Body of pancreas (tissue), 4 donors: ENCODE data around the gene ABL1. TPM values are rescaled to one million over a fixed set of nuclear protein-coding genes. Genes with fewer than 3 reads are reported as not detected.

ENCODE experiments used
- ATAC-seq: fragments of 150-250 bp; one replicate; pipeline ENCODE4 v1.9.1; 2016
- DNase-seq, 4 donors: peaks; one replicate each; pipeline ENCODE4 v3.0.0-alpha.2; 2019
- H3K27ac ChIP-seq, 4 donors: fragments of 200-600 bp; sonication (generic); 1 replicate in 3 of 4; 2 replicates in 1 of 4; pipeline versions ENCODE4 v1.5.1 to v1.6.1; 2016 to 2019; ENCODE audit warnings: mild to moderate bottlenecking in 1 of 4, mixed read lengths in 1 of 4, moderate library complexity in 1 of 4
- H3K27me3 ChIP-seq, 2 donors: fragments of 200-600 bp; sonication (generic); one replicate each; pipeline ENCODE4 v1.6.0; 2016; ENCODE audit warnings: mild to moderate bottlenecking in 1 of 2
- H3K36me3 ChIP-seq, 2 donors: fragments of 200-600 bp; sonication (generic); replicated peaks in 1 of 2; 2 replicates each; pipeline ENCODE4 v1.5.1; 2016; ENCODE audit warnings: low read depth in 2 of 2; ENCODE audit not compliant: insufficient read depth in 1 of 2
- H3K4me1 ChIP-seq: fragments of 200-600 bp; sonication (generic); one replicate; pipeline ENCODE4 v1.6.0; 2016
- H3K4me3 ChIP-seq, 2 donors: fragments of 200-600 bp; sonication (generic); 1 replicate in 1 of 2; 2 replicates in 1 of 2; pipeline ENCODE4 v1.5.1; 2016 to 2019
- H3K9me3 ChIP-seq, 3 donors: fragments of 200-600 bp; sonication (generic); 1 replicate in 2 of 3; 2 replicates in 1 of 3; pipeline ENCODE4 v1.5.1; 2016
- POLR2A ChIP-seq, 3 donors: fragments of 450-650 bp; IDR thresholded peaks; one replicate each; pipeline ENCODE4 v1.6.1; 2016; ENCODE audit warnings: antibody characterized with exemption in 3 of 3, mild to moderate bottlenecking in 2 of 3
- WGBS, 2 donors: methylation state at CpG; one replicate each; pipeline ENCODE4 v1.1.5; 2017; 5-methylcytosine and 5-hydroxymethylcytosine counted together
- intact Hi-C: fragments of 100-400 bp; cut with DNase I; formaldehyde crosslinking; loops from one replicate; pipeline ENCODE4 v1.15.1; 2023
- total RNA-seq, 2 donors: library from RNA; depleted of rRNA; stranded (reverse); fragments of >200 nt; gene quantifications; one replicate each; pipeline ENCODE4 v1.1.0, GENCODE V29; 2016
- TF ChIP-seq, protein P1 (sequence below), 7 experiments: fragments of 450-650 bp in 4 of 7; fragments of 200-600 bp in 3 of 7; sonication (generic) in 3 of 7; IDR thresholded peaks; one replicate each; pipeline ENCODE4 v1.5.1; 2016 to 2019; ENCODE audit warnings: antibody characterized with exemption in 7 of 7

ABL1 gene
- total RNA-seq, 2 donors from 2014 or later, result 23.3 to 29.0 TPM

DNA sequence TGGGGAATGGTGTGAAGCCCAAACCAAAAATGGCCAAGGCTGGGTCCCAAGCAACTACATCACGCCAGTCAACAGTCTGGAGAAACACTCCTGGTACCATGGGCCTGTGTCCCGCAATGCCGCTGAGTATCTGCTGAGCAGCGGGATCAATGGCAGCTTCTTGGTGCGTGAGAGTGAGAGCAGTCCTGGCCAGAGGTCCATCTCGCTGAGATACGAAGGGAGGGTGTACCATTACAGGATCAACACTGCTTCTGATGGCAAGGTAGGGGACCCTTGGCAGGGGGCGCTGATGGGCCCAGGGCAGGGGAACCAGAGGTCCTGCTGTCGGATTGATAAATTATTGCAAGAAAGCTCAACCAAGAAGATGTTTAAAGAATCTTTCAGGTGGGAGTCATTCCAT, 19.8 kb downstream of the ABL1 start:
- H3K9me3 ChIP-seq, result no peaks in the 10 kb centered on the region
- DNase-seq (no peak), ATAC-seq (no peak)
- 87 to 92% methylated on average over 9 of the region's 9 CpGs for WGBS, 2 donors
- no peak overlapping the region for H3K4me3 ChIP-seq
- peaks cover 6 to 14% of the 10 kb centered on the region in 2 donors for H3K36me3 ChIP-seq
- intact Hi-C loops, result loop anchor here (5.0 kb wide), 1 partner anchor 153 kb away; no protein-coding TSS in a partner anchor
- H3K27ac ChIP-seq, result no peak overlapping the region
- H3K27me3 ChIP-seq, result no peaks in the 10 kb centered on the region
- no peaks in the 10 kb centered on the region for H3K4me1 ChIP-seq
- TF ChIP-seq, protein P1, sequence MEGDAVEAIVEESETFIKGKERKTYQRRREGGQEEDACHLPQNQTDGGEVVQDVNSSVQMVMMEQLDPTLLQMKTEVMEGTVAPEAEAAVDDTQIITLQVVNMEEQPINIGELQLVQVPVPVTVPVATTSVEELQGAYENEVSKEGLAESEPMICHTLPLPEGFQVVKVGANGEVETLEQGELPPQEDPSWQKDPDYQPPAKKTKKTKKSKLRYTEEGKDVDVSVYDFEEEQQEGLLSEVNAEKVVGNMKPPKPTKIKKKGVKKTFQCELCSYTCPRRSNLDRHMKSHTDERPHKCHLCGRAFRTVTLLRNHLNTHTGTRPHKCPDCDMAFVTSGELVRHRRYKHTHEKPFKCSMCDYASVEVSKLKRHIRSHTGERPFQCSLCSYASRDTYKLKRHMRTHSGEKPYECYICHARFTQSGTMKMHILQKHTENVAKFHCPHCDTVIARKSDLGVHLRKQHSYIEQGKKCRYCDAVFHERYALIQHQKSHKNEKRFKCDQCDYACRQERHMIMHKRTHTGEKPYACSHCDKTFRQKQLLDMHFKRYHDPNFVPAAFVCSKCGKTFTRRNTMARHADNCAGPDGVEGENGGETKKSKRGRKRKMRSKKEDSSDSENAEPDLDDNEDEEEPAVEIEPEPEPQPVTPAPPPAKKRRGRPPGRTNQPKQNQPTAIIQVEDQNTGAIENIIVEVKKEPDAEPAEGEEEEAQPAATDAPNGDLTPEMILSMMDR (IDR thresholded peaks at IDR 0.05), result no peak
- no peak for TF ChIP-seq POLR2A (IDR thresholded peaks at IDR 0.05)

DNA sequence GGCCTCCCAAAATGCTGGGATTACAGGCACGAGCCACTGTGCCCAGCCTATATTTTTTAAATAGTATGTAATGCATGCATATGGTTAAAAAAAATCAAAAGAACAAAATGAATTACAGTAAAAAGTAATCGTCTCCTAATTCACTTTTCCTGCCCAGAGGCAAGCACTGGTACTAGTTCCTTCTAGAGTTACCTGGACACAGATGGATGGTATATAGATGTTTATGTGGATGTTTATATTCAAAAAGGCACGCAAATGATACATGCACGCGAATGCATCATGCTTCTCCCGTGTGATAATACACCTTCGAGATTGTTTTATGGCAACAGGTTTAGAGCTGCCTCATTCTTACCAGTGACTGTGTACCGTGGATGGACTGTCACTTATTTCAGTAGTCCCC, 21.4 kb downstream of the ABL1 start:
- TF ChIP-seq, protein P1 (IDR thresholded peaks at IDR 0.05), result no peak
- no peak for TF ChIP-seq POLR2A (IDR thresholded peaks at IDR 0.05)
- DNase-seq (no peak), ATAC-seq (no peak)
- intact Hi-C loops, result loop anchor here (5.0 kb wide), 1 partner anchor 154 kb away; no protein-coding TSS in a partner anchor
- Histone ChIP-seq H3K27me3 (no peaks in the 10 kb centered on the region), H3K4me3 (no peak overlapping the region), H3K27ac (no peak overlapping the region), H3K36me3 (peaks cover 6 to 14% of the 10 kb centered on the region in 2 donors), H3K9me3 (no peaks in the 10 kb centered on the region), H3K4me1 (no peaks in the 10 kb centered on the region)
- WGBS, 2 donors, result 84 to 85% methylated on average over 8 of the region's 8 CpGs

DNA sequence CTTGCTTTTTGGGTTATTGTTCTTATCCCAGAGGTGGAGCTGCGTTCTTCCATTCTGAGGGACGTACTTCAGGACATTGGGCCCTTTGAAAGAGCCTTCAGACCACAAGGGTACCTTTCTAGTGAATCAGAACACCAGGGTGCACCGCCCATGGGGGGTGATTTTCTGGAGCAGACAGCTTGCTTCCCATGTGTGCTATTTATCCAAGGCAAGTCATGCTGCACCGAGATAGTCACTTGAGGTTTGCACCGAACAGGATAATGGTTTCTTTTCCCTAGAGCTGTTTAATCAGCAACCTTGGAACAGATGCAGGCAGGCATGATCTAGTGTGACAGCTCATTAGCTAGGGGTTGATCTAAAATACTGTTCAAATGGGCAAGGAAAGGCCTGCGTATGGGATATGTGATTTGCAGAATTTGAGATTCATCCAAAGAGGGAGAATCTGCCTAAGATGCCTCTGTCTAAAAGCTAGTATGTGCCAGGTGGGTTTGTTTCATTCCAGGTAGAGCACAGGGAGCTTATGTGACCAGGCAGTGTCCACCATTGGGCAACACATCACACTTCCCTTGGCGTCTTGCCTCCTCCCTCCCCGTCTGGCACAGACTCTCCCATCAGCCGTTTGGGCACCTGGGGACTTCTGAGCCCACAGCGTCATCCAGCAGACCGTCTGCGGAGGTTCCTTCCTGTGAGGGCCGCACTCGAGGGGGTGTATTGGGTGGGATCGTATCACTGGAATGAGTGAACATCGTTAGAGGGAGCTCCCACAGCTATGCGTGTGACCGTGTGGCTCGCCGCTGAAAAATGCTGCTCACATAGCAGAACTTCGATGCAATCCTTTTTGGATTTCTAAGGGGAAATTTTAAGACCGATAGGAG, 23.0 kb downstream of the ABL1 start:
- no peak overlapping the region for H3K4me3 ChIP-seq
- H3K4me1 ChIP-seq, result no peaks in the 10 kb centered on the region
- peak overlapping the region in 2 of 4 donors; percentile 1 to 22 for H3K27ac ChIP-seq
- H3K9me3 ChIP-seq, result no peaks in the 10 kb centered on the region
- peak; percentile 25 to 47 (median 36) for DNase-seq
- peak; percentile 18 for ATAC-seq
- H3K36me3 ChIP-seq, result peaks cover 6 to 14% of the 10 kb centered on the region in 2 donors
- TF ChIP-seq, protein P1 (IDR thresholded peaks at IDR 0.05), result no peak
- no peak for TF ChIP-seq POLR2A (IDR thresholded peaks at IDR 0.05)
- 74 to 78% methylated on average over 21 to 22 of the region's 22 CpGs for WGBS, 2 donors
- intact Hi-C loops, result loop anchor here (5.0 kb wide), 1 partner anchor 156 kb away; no protein-coding TSS in a partner anchor
- no peaks in the 10 kb centered on the region for H3K27me3 ChIP-seq

DNA sequence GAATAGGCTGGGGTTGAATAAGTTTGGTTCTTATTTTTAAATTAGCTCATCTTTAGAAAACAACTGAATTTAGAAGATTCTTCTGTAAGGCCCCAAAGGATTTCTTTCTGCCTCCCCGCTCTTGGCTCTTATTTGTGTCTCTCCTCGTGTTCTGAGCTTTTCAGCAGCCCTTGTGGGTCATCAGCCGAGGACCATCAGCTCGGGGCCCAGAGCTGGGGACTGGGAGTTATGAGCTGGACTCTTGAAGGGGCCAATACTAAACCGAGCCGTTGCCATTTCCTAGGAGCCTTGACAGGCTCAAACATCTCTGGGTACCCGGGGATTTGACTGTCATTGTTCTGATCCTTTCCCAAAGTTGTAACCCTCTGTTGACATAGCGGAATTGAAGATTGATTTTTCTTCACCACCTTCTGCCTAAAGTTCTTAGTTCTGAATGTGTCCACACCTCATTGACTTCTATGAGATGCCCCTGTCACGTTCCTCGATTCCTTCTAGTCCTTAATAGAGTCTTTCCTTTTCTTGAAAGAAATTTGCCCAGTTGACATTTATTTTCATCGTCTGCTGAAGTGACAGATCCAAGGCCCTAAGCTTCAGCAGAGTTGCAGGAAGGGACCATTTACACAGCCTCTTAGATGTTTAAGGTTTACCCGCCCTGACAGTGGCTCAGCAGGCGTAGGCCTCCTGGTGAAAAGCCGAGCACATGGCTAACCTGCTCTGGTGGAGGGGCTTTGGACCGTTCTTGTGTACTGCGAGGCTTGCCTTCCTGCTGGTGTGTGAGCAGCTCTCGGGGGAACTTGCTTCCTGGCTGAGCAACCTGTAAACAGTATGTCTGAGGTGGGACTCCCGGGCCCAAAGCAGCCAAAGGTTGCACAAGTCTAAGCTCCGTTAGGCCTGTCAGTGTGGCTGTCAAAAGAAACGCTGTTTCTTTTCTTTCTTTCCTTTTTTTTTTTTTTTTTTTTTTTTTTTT, 24.0 kb downstream of the ABL1 start:
- no peaks in the 10 kb centered on the region for H3K27me3 ChIP-seq
- H3K36me3 ChIP-seq, result peaks cover 6 to 14% of the 10 kb centered on the region in 2 donors
- ATAC-seq (no peak), DNase-seq (no peak)
- intact Hi-C loops, result loop anchor here (5.0 kb wide), 1 partner anchor 157 kb away; no protein-coding TSS in a partner anchor
- no peaks in the 10 kb centered on the region for H3K4me1 ChIP-seq
- H3K9me3 ChIP-seq, result no peaks in the 10 kb centered on the region
- WGBS, 2 donors, result 77 to 80% methylated on average over 20 of the region's 20 CpGs
- no peak overlapping the region for H3K4me3 ChIP-seq
- peak overlapping the region in 2 of 4 donors; percentile 1 to 22 for H3K27ac ChIP-seq
- TF ChIP-seq, protein P1 (IDR thresholded peaks at IDR 0.05), result no peak
- TF ChIP-seq POLR2A (IDR thresholded peaks at IDR 0.05), result no peak
